ENCODE measurements around the gene C3orf20.

C3orf20 gene

GRCh38 chr3:14771593-14772497 is 96.9 kb downstream of the C3orf20 start:
- H3K9ac ChIP-seq (ENCODE audit: low read depth in 1 of 2, low read length in 2 of 2): no peak overlapping the region
- H3K9me3 ChIP-seq (ENCODE audit: control insufficient read depth in 2 of 2, low read length in 2 of 2): no peaks in the 10 kb centered on the region
- H3K4me1 ChIP-seq (ENCODE audit: control insufficient read depth in 2 of 2, insufficient read depth in 2 of 2, low read length in 2 of 2): no peaks in the 10 kb centered on the region
- H3K27ac ChIP-seq (ENCODE audit: low read depth in 2 of 2, low read length in 2 of 2): no peak overlapping the region
- no peaks in the 10 kb centered on the region for H3K36me3 ChIP-seq (ENCODE audit: control insufficient read depth in 2 of 2, insufficient read depth in 2 of 2, low read length in 2 of 2)
- H3K27me3 ChIP-seq (ENCODE audit: control insufficient read depth in 2 of 2, insufficient read depth in 2 of 2, low read length in 2 of 2): no peaks in the 10 kb centered on the region
- H3K4me3 ChIP-seq (ENCODE audit: low read length in 2 of 2): no peak overlapping the region

- Histone ChIP-seq H3K36me3 (ENCODE audit: control insufficient read depth in 2 of 2, insufficient read depth in 2 of 2, low read length in 2 of 2) (no peaks in the 10 kb centered on the region), H3K4me1 (ENCODE audit: control insufficient read depth in 2 of 2, insufficient read depth in 2 of 2, low read length in 2 of 2) (no peaks in the 10 kb centered on the region), H3K9ac (ENCODE audit: low read depth in 1 of 2, low read length in 2 of 2) (no peak overlapping the region), H3K27me3 (ENCODE audit: control insufficient read depth in 2 of 2, insufficient read depth in 2 of 2, low read length in 2 of 2) (no peaks in the 10 kb centered on the region), H3K9me3 (ENCODE audit: control insufficient read depth in 2 of 2, low read length in 2 of 2) (no peaks in the 10 kb centered on the region), H3K4me3 (ENCODE audit: low read length in 2 of 2) (no peak overlapping the region), H3K27ac (ENCODE audit: low read depth in 2 of 2, low read length in 2 of 2) (no peak overlapping the region)
These were observed 97.7 kb downstream of the C3orf20 start for GRCh38 chr3:14772533-14773138.

- no peaks in the 10 kb centered on the region for H3K4me1 ChIP-seq (ENCODE audit: control insufficient read depth in 2 of 2, insufficient read depth in 2 of 2, low read length in 2 of 2)
- H3K36me3 ChIP-seq (ENCODE audit: control insufficient read depth in 2 of 2, insufficient read depth in 2 of 2, low read length in 2 of 2): no peaks in the 10 kb centered on the region
- no peaks in the 10 kb centered on the region for H3K9me3 ChIP-seq (ENCODE audit: control insufficient read depth in 2 of 2, low read length in 2 of 2)
- H3K9ac ChIP-seq (ENCODE audit: low read depth in 1 of 2, low read length in 2 of 2): no peak overlapping the region
- H3K4me3 ChIP-seq (ENCODE audit: low read length in 2 of 2): no peak overlapping the region
- H3K27me3 ChIP-seq (ENCODE audit: control insufficient read depth in 2 of 2, insufficient read depth in 2 of 2, low read length in 2 of 2): no peaks in the 10 kb centered on the region
- no peak overlapping the region for H3K27ac ChIP-seq (ENCODE audit: low read depth in 2 of 2, low read length in 2 of 2)
These were observed 98.3 kb downstream of the C3orf20 start for GRCh38 chr3:14773281-14773680.

GRCh38 chr3:14773691-14774128 is 98.8 kb downstream of the C3orf20 start:
- no peak overlapping the region for H3K4me3 ChIP-seq (ENCODE audit: low read length in 2 of 2)
- H3K9ac ChIP-seq (ENCODE audit: low read depth in 1 of 2, low read length in 2 of 2): no peak overlapping the region
- H3K4me1 ChIP-seq (ENCODE audit: control insufficient read depth in 2 of 2, insufficient read depth in 2 of 2, low read length in 2 of 2): no peaks in the 10 kb centered on the region
- peaks cover 0 to 3% of the 10 kb centered on the region in 2 donors for H3K9me3 ChIP-seq (ENCODE audit: control insufficient read depth in 2 of 2, low read length in 2 of 2)
- no peaks in the 10 kb centered on the region for H3K27me3 ChIP-seq (ENCODE audit: control insufficient read depth in 2 of 2, insufficient read depth in 2 of 2, low read length in 2 of 2)
- H3K27ac ChIP-seq (ENCODE audit: low read depth in 2 of 2, low read length in 2 of 2): no peak overlapping the region
- H3K36me3 ChIP-seq (ENCODE audit: control insufficient read depth in 2 of 2, insufficient read depth in 2 of 2, low read length in 2 of 2): no peaks in the 10 kb centered on the region

GRCh38 chr3:14774431-14774830 is 99.5 kb downstream of the C3orf20 start:
- Histone ChIP-seq H3K9ac (ENCODE audit: low read depth in 1 of 2, low read length in 2 of 2) (no peak overlapping the region), H3K27me3 (ENCODE audit: control insufficient read depth in 2 of 2, insufficient read depth in 2 of 2, low read length in 2 of 2) (no peaks in the 10 kb centered on the region), H3K9me3 (ENCODE audit: control insufficient read depth in 2 of 2, low read length in 2 of 2) (peaks cover 0 to 5% of the 10 kb centered on the region in 2 donors), H3K4me3 (ENCODE audit: low read length in 2 of 2) (no peak overlapping the region), H3K4me1 (ENCODE audit: control insufficient read depth in 2 of 2, insufficient read depth in 2 of 2, low read length in 2 of 2) (no peaks in the 10 kb centered on the region), H3K27ac (ENCODE audit: low read depth in 2 of 2, low read length in 2 of 2) (no peak overlapping the region), H3K36me3 (ENCODE audit: control insufficient read depth in 2 of 2, insufficient read depth in 2 of 2, low read length in 2 of 2) (no peaks in the 10 kb centered on the region)

GRCh38 chr3:14775011-14775410 is 100.1 kb downstream of the C3orf20 start:
- Histone ChIP-seq H3K9me3 (ENCODE audit: control insufficient read depth in 2 of 2, low read length in 2 of 2) (peaks cover 0 to 5% of the 10 kb centered on the region in 2 donors), H3K27me3 (ENCODE audit: control insufficient read depth in 2 of 2, insufficient read depth in 2 of 2, low read length in 2 of 2) (no peaks in the 10 kb centered on the region), H3K9ac (ENCODE audit: low read depth in 1 of 2, low read length in 2 of 2) (no peak overlapping the region), H3K27ac (ENCODE audit: low read depth in 2 of 2, low read length in 2 of 2) (no peak overlapping the region), H3K4me3 (ENCODE audit: low read length in 2 of 2) (no peak overlapping the region), H3K36me3 (ENCODE audit: control insufficient read depth in 2 of 2, insufficient read depth in 2 of 2, low read length in 2 of 2) (no peaks in the 10 kb centered on the region), H3K4me1 (ENCODE audit: control insufficient read depth in 2 of 2, insufficient read depth in 2 of 2, low read length in 2 of 2) (no peaks in the 10 kb centered on the region)

- no peaks in the 10 kb centered on the region for H3K36me3 ChIP-seq (ENCODE audit: control insufficient read depth in 2 of 2, insufficient read depth in 2 of 2, low read length in 2 of 2)
- peaks cover 0 to 5% of the 10 kb centered on the region in 2 donors for H3K9me3 ChIP-seq (ENCODE audit: control insufficient read depth in 2 of 2, low read length in 2 of 2)
- H3K4me1 ChIP-seq (ENCODE audit: control insufficient read depth in 2 of 2, insufficient read depth in 2 of 2, low read length in 2 of 2): no peaks in the 10 kb centered on the region
These were observed 100.6 kb downstream of the C3orf20 start for GRCh38 chr3:14775563-14775962.

GRCh38 chr3:14779069-14779685 is 104.2 kb downstream of the C3orf20 start:
- H3K36me3 ChIP-seq (ENCODE audit: control insufficient read depth in 2 of 2, insufficient read depth in 2 of 2, low read length in 2 of 2): no peaks in the 10 kb centered on the region
- H3K27ac ChIP-seq (ENCODE audit: low read depth in 2 of 2, low read length in 2 of 2): no peak overlapping the region
- H3K4me3 ChIP-seq (ENCODE audit: low read length in 2 of 2): no peak overlapping the region
- peaks cover 0 to 5% of the 10 kb centered on the region in 2 donors for H3K9me3 ChIP-seq (ENCODE audit: control insufficient read depth in 2 of 2, low read length in 2 of 2)
- H3K27me3 ChIP-seq (ENCODE audit: control insufficient read depth in 2 of 2, insufficient read depth in 2 of 2, low read length in 2 of 2): no peaks in the 10 kb centered on the region
- H3K9ac ChIP-seq (ENCODE audit: low read depth in 1 of 2, low read length in 2 of 2): no peak overlapping the region
- H3K4me1 ChIP-seq (ENCODE audit: control insufficient read depth in 2 of 2, insufficient read depth in 2 of 2, low read length in 2 of 2): no peaks in the 10 kb centered on the region

More at GRCh38 chr3:14775563-14775962, 100.6 kb downstream of the C3orf20 start:
- Histone ChIP-seq H3K27me3 (ENCODE audit: control insufficient read depth in 2 of 2, insufficient read depth in 2 of 2, low read length in 2 of 2) (no peaks in the 10 kb centered on the region), H3K4me3 (ENCODE audit: low read length in 2 of 2) (no peak overlapping the region), H3K9ac (ENCODE audit: low read depth in 1 of 2, low read length in 2 of 2) (no peak overlapping the region), H3K27ac (ENCODE audit: low read depth in 2 of 2, low read length in 2 of 2) (no peak overlapping the region)

GRCh38 chr3:14780927-14781507 is 106.1 kb downstream of the C3orf20 start:
- H3K4me3 ChIP-seq (ENCODE audit: low read length in 2 of 2): no peak overlapping the region
- no peaks in the 10 kb centered on the region for H3K36me3 ChIP-seq (ENCODE audit: control insufficient read depth in 2 of 2, insufficient read depth in 2 of 2, low read length in 2 of 2)
- H3K27me3 ChIP-seq (ENCODE audit: control insufficient read depth in 2 of 2, insufficient read depth in 2 of 2, low read length in 2 of 2): no peaks in the 10 kb centered on the region
- no peak overlapping the region for H3K27ac ChIP-seq (ENCODE audit: low read depth in 2 of 2, low read length in 2 of 2)
- H3K9me3 ChIP-seq (ENCODE audit: control insufficient read depth in 2 of 2, low read length in 2 of 2): peaks cover 0 to 5% of the 10 kb centered on the region in 2 donors
- H3K9ac ChIP-seq (ENCODE audit: low read depth in 1 of 2, low read length in 2 of 2): no peak overlapping the region
- no peaks in the 10 kb centered on the region for H3K4me1 ChIP-seq (ENCODE audit: control insufficient read depth in 2 of 2, insufficient read depth in 2 of 2, low read length in 2 of 2)

All from mucosa of rectum (tissue), 2 donors.